Retinal pigment epithelial cell (primary cell): Measurements from ENCODE around the gene WFIKKN2.

Experiments used
- DNase-seq: peaks from one replicate; pipeline ENCODE4 v3.0.0-alpha.2; 2010; ENCODE audit warnings: low read depth
- H3K4me3 ChIP-seq: 2 replicates; pipeline ENCODE4 v1.5.1; 2011; ENCODE audit warnings: mild to moderate bottlenecking, low read length, control low read depth, moderate library complexity
- CTCF ChIP-seq: conservative IDR thresholded peaks from 2 replicates; pipeline ENCODE4 v1.5.1; 2011; ENCODE audit warnings: low read depth, low read length, control low read depth, inconsistent platforms

Gene WFIKKN2

DNA sequence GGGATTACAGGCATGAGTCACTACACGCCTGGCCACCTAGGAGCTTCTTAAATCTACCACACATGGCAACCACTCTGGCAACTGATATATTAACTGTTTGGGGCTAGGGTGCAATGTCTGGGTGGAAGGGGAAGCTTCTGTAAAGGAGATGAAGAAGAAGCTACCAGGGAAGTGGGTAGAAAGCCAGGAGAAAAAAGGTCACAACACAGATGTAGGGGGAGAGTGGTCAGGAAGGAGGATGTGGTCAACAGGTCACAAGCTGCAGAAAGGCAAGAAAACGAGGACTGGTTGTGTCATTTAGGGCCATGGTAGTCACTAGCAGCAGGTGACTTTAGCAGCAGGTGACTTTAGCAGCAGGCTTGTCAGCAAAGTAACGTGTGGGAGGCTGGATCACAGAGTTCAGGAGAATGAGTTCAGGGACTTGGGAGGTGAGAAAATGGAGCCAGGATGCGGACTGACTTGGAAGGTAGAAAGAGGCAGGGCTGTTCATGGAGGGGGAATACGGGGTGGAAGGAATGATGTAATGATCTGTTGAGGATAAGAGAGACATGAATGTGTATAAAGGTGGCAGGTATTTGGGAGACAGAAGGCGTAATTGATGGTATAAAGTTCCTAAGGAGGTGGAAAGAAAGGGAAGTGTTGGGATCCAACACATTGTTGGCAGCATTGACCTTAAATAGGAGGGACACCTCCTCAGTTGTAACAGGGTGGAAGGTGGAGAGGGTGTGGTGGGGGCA is 16.3 kb upstream of the WFIKKN2 start:
- no peak for DNase-seq
- TF ChIP-seq CTCF: no peak
- H3K4me3 ChIP-seq: no peak overlapping the region

- no peak for TF ChIP-seq CTCF
- H3K4me3 ChIP-seq: no peak overlapping the region
- DNase-seq: no peak
These were observed 14.7 kb upstream of the WFIKKN2 start for GRCh38 chr17:50820651-50821050.

GRCh38 chr17:50822550-50822949 is 12.8 kb upstream of the WFIKKN2 start:
- DNase-seq: no peak
- TF ChIP-seq CTCF: no peak
- no peak overlapping the region for H3K4me3 ChIP-seq

- TF ChIP-seq CTCF: no peak
- H3K4me3 ChIP-seq: no peak overlapping the region
- no peak for DNase-seq
These were observed 11.0 kb upstream of the WFIKKN2 start for GRCh38 chr17:50824429-50824828.

DNA sequence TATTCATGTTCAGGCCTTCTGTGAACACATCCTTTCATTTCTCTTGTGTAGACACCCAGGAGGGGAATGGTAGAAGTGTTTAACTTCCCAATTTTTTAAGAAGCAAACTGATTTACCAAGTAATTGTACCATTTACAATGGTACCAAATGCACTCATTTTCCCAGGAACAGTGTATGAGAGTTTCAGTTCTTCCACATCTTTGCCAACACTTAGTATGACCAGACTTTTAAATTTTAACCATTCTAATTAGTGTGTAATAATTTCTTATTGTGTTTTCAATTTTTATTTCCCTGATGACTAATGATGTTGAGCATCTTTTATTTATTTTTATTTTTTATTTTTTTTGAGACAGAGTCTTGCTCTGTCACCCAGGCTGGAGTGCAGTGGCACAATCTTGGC is 10.2 kb upstream of the WFIKKN2 start:
- no peak for DNase-seq
- TF ChIP-seq CTCF: no peak
- H3K4me3 ChIP-seq: no peak overlapping the region

- H3K4me3 ChIP-seq: no peak overlapping the region
- TF ChIP-seq CTCF: no peak
- no peak for DNase-seq
These were observed 6.7 kb upstream of the WFIKKN2 start for GRCh38 chr17:50828508-50829170.

DNA sequence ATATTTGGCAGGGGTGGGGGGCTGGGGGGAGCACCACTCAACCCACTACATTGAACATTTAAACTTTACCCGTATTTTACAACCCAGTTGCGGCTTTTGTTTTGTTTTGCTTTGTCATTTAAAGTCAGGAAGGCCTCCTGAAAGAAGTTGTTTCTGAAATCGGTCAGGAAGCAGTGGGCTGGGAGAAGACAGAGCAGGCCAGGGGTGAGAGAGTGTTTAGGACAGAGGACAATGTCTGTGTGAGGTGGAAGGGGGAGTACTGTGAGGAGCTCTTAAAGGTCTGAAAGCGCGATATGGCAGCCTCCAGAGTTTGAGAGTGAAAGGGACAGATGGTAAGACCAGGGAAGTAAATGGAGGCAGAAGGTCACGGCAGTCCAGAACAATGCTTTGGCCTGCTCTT is 6.1 kb upstream of the WFIKKN2 start:
- H3K4me3 ChIP-seq: no peak overlapping the region
- DNase-seq: no peak
- no peak for TF ChIP-seq CTCF
